WTC11 (cell line): ENCODE measurements around the gene KIF6. TPM values are rescaled to one million over a fixed set of nuclear protein-coding genes. Genes with fewer than 3 reads are reported as not detected.

Experiments used
- ATAC-seq: fragments of 200-7000 bp; cut with Tn5 transposase; 2 replicates; pipeline ENCODE4 v1.10.0; 2021; ENCODE audit warnings: mild to moderate bottlenecking, moderate library complexity
- CTCF ChIA-PET: fragments of 300-600 bp; sonication (Branson Sonifier 250); formaldehyde crosslinking; loops from one replicate; lab custom pipeline; 2021; ENCODE audit warnings: antibody characterized with exemption; lab: Charles Lee
- POLR2A ChIA-PET: fragments of 350-600 bp; sonication (Branson Sonifier 250); formaldehyde crosslinking; loops from one replicate; lab custom pipeline; 2021; ENCODE audit warnings: antibody characterized with exemption; lab: Charles Lee
- DNase-seq: peaks from one replicate; pipeline ENCODE4 v3.0.0; 2021; ENCODE audit warnings: low spot score
- H3K27ac Mint-ChIP-seq: 2 replicates; pipeline ENCODE4 v1.8.0; 2021; ENCODE audit warnings: mixed read lengths
- H3K27me3 Mint-ChIP-seq: 2 replicates; pipeline ENCODE4 v1.8.0; 2021; ENCODE audit warnings: low read depth, mild to moderate bottlenecking, moderate library complexity, mixed read lengths
- H3K36me3 Mint-ChIP-seq: 2 replicates; pipeline ENCODE4 v1.8.0; 2021; ENCODE audit warnings: mixed read lengths
- H3K4me1 Mint-ChIP-seq: 2 replicates; pipeline ENCODE4 v1.8.0; 2022; ENCODE audit warnings: mixed read lengths
- H3K4me3 Mint-ChIP-seq: 2 replicates; pipeline ENCODE4 v1.8.0; 2021; ENCODE audit warnings: mild to moderate bottlenecking, moderate library complexity, mixed read lengths
- H3K9me3 Mint-ChIP-seq: 2 replicates; pipeline ENCODE4 v1.8.0; 2021; ENCODE audit warnings: mixed read lengths
- AR ChIP-seq: fragments of 250-450 bp; sonication (Bioruptor Pico); IDR thresholded peaks from 2 replicates; pipeline ENCODE4 v1.9.0; 2021; ENCODE audit warnings: mild to moderate bottlenecking
- ATF3 ChIP-seq: sonication (generic); formaldehyde crosslinking; conservative IDR thresholded peaks from 2 replicates; pipeline ENCODE4 v1.8.1; 2022; ENCODE audit warnings: mild to moderate bottlenecking, missing genetic modification reagents
- ATF6 ChIP-seq: sonication (generic); formaldehyde crosslinking; IDR thresholded peaks from 2 replicates; pipeline ENCODE4 v1.8.1; 2023; ENCODE audit warnings: mild to moderate bottlenecking, missing genetic modification reagents
- CBFB ChIP-seq: sonication (generic); formaldehyde crosslinking; IDR thresholded peaks from 2 replicates; pipeline ENCODE4 v1.8.1; 2022; ENCODE audit warnings: mild to moderate bottlenecking, low read depth, missing genetic modification reagents
- FOXK1 ChIP-seq: sonication (generic); formaldehyde crosslinking; IDR thresholded peaks from 2 replicates; pipeline ENCODE4 v1.8.0; 2022; ENCODE audit warnings: mild to moderate bottlenecking, moderate library complexity, missing genetic modification reagents
- HMGA2 ChIP-seq: fragments of 250-450 bp; sonication (Bioruptor Pico); IDR thresholded peaks from 2 replicates; pipeline ENCODE4 v1.4.0; 2021; ENCODE audit warnings: mild to moderate bottlenecking, moderate library complexity
- MXD4 ChIP-seq: fragments of 250-450 bp; sonication (Bioruptor Pico); IDR thresholded peaks from 2 replicates; pipeline ENCODE4 v1.8.0; 2021; ENCODE audit warnings: mild to moderate bottlenecking, moderate library complexity, borderline replicate concordance
- NR1H2 ChIP-seq: sonication (generic); formaldehyde crosslinking; IDR thresholded peaks from 2 replicates; pipeline ENCODE4 v1.9.0; 2021; ENCODE audit warnings: mild to moderate bottlenecking, moderate library complexity, missing genetic modification reagents
- OVOL2 ChIP-seq: fragments of 250-450 bp; sonication (Bioruptor Pico); IDR thresholded peaks from 2 replicates; pipeline ENCODE4 v1.9.0; 2021; ENCODE audit warnings: mild to moderate bottlenecking, borderline replicate concordance
- TCF7 ChIP-seq: sonication (generic); formaldehyde crosslinking; IDR thresholded peaks from 2 replicates; pipeline ENCODE4 v1.8.0; 2022; ENCODE audit warnings: mild to moderate bottlenecking, low read depth, missing genetic modification reagents, moderate library complexity
- TEAD4 ChIP-seq: sonication (generic); formaldehyde crosslinking; IDR thresholded peaks from 2 replicates; pipeline ENCODE4 v1.8.0; 2022; ENCODE audit warnings: mild to moderate bottlenecking, missing genetic modification reagents
- ZNF121 ChIP-seq: sonication (generic); formaldehyde crosslinking; IDR thresholded peaks from 2 replicates; pipeline ENCODE4 v1.8.0; 2023; ENCODE audit warnings: missing genetic modification reagents
- ZNF232 ChIP-seq: sonication (generic); formaldehyde crosslinking; IDR thresholded peaks from 2 replicates; pipeline ENCODE4 v1.8.0; 2022; ENCODE audit warnings: mild to moderate bottlenecking, missing genetic modification reagents
- ZNF281 ChIP-seq: sonication (generic); formaldehyde crosslinking; IDR thresholded peaks from 2 replicates; pipeline ENCODE4 v1.8.0; 2023; ENCODE audit warnings: mild to moderate bottlenecking, missing genetic modification reagents
- ZNF416 ChIP-seq: fragments of 250-450 bp; sonication (Bioruptor Pico); IDR thresholded peaks from 2 replicates; pipeline ENCODE4 v1.9.0; 2021; ENCODE audit warnings: mild to moderate bottlenecking, inconsistent platforms
- ZNF423 ChIP-seq: fragments of 250-450 bp; sonication (Bioruptor Pico); IDR thresholded peaks from 2 replicates; pipeline ENCODE4 v2.1.2; 2022; ENCODE audit warnings: mild to moderate bottlenecking, moderate library complexity
- ZNF532 ChIP-seq: fragments of 250-450 bp; sonication (Bioruptor Pico); IDR thresholded peaks from 2 replicates; pipeline ENCODE4 v1.9.0; 2021; ENCODE audit warnings: mild to moderate bottlenecking, borderline replicate concordance
- total RNA-seq: library from RNA; stranded (reverse); gene quantifications from 3 replicates; pipeline ENCODE4 v1.2.3, GENCODE V29; 2021

Gene KIF6
- total RNA-seq, 1 experiment from 2014 or later = 0.57 TPM

- TF ChIP-seq AR (no peak), ZNF281 (CRISPR knock-in tag) (no peak)
Observed at GRCh38 chr6:39700362-39700761, 24.8 kb downstream of the KIF6 start (continued).

- Mint-ChIP-seq H3K9me3 (no peaks in the 10 kb centered on the region), H3K4me3 (no peak overlapping the region), H3K36me3 (no peaks in the 10 kb centered on the region), H3K4me1 (peaks cover 5% of the 10 kb centered on the region), H3K27me3 (no peaks in the 10 kb centered on the region; the same call in 1 of the 2 replicates), H3K27ac (no peak overlapping the region)
- CTCF ChIA-PET = interaction anchor here (0.7 to 1.3 kb wide), 2 partner anchors 33 to 336 kb away, joined by 3 to 4 read pairs; no protein-coding TSS in a partner anchor
- no peak for DNase-seq
- ATAC-seq = no peak
- TF ChIP-seq ZNF423 (CRISPR knock-in tag) (no peak), TEAD4 (no peak), ZNF416 (CRISPR knock-in tag) (no peak), NR1H2 (CRISPR knock-in tag) (no peak), MXD4 (CRISPR knock-in tag) (no peak), TCF7 (no peak), ZNF232 (no peak), OVOL2 (CRISPR knock-in tag) (no peak), ATF6 (CRISPR knock-in tag) (no peak), ZNF121 (CRISPR knock-in tag) (no peak), AR (no peak), ATF3 (no peak), HMGA2 (CRISPR knock-in tag) (no peak), FOXK1 (CRISPR knock-in tag) (no peak), ZNF532 (no peak), CBFB (CRISPR knock-in tag) (no peak)
- POLR2A ChIA-PET = interaction anchor here (0.6 kb wide), 2 partner anchors 98 to 121 kb away, joined by 3 read pairs; no protein-coding TSS in a partner anchor
Observed at GRCh38 chr6:39698789-39699188, 26.4 kb downstream of the KIF6 start.
